ENCODE data around the gene RASSF4. TPM values are rescaled to one million over a fixed set of nuclear protein-coding genes. Genes with fewer than 3 reads are reported as not detected.

The RASSF4 gene
- polyA plus RNA-seq, 3 donors, result 24.2 to 36.0 (median 33.9) TPM

- DNase-seq, result no peak
Measured at GRCh38 chr10:44984671-44985101, 25.1 kb downstream of the RASSF4 start.

GRCh38 chr10:44985175-44985681, 25.6 kb downstream of the RASSF4 start:
- DNase-seq, result no peak

GRCh38 chr10:44986179-44986578, 26.6 kb downstream of the RASSF4 start:
- DNase-seq, result no peak

GRCh38 chr10:44986670-44987069, 27.1 kb downstream of the RASSF4 start:
- DNase-seq, result no peak

- no peak for DNase-seq
Measured at GRCh38 chr10:44988957-44989585, 29.5 kb downstream of the RASSF4 start.

- DNase-seq, result no peak
Measured at GRCh38 chr10:44989597-44990301, 30.1 kb downstream of the RASSF4 start.

GRCh38 chr10:44990302-44990655, 30.7 kb downstream of the RASSF4 start:
- DNase-seq, result no peak

- no peak for DNase-seq
Measured at GRCh38 chr10:44990965-44991364, 31.4 kb downstream of the RASSF4 start.

- DNase-seq, result no peak
Measured at GRCh38 chr10:44991571-44991970, 32.0 kb downstream of the RASSF4 start.

GRCh38 chr10:44992070-44992731, 32.6 kb downstream of the RASSF4 start:
- no peak for DNase-seq

GRCh38 chr10:44992732-44993225, 33.2 kb downstream of the RASSF4 start:
- no peak for DNase-seq

- DNase-seq, result no peak
Measured at GRCh38 chr10:44993226-44993921, 33.8 kb downstream of the RASSF4 start.

- no peak for DNase-seq
Measured at GRCh38 chr10:44993922-44994751, 34.5 kb downstream of the RASSF4 start.

GRCh38 chr10:44994752-44995530, 35.3 kb downstream of the RASSF4 start:
- no peak for DNase-seq

- DNase-seq, result no peak
Measured at GRCh38 chr10:44995581-44995913, 35.9 kb downstream of the RASSF4 start.

GRCh38 chr10:44995914-44996669, 36.5 kb downstream of the RASSF4 start:
- no peak for DNase-seq

GRCh38 chr10:44997105-44997748, 37.6 kb downstream of the RASSF4 start:
- DNase-seq, result no peak

GRCh38 chr10:44998146-44998631, 38.6 kb downstream of the RASSF4 start:
- DNase-seq, result no peak

- no peak for DNase-seq
Measured at GRCh38 chr10:45000138-45000751, 40.6 kb downstream of the RASSF4 start.
